ENCODE results near the gene HTN3. TPM values are rescaled to one million over a fixed set of nuclear protein-coding genes. Genes with fewer than 3 reads are reported as not detected.
"Not testable (repeated sequence)": the region's sequence is repeated elsewhere in the genome, so short reads cannot be mapped to it uniquely, and the experiment has no call there.

Gene HTN3
- not detected in 2 replicates for total RNA-seq

DNA sequence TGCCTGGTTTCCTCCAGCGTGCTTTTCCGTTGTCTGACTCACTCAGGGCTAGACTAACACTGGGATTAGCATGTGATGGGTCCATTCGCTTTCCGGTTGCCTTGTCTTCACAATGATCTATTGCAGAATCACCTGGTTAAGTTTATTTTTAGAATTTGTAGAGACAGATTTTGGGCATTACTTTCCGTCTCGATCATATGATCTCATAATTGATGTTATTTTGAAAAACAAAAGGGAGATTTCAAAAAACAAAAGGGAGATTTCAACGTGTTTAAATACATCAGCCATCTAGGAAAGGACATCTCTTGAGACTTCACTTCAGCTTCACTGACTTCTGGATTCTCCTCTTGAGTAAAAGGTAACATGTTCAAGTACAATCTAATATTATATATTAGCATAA, at the start of gene HTN3:
TSS of gene HTN3 (plus strand) at position 301 of the 400 bp plus-strand sequence. CDS start 2,282 bp downstream, outside the sequence.
- H3K4me1 Mint-ChIP-seq: not testable (repeated sequence)

DNA sequence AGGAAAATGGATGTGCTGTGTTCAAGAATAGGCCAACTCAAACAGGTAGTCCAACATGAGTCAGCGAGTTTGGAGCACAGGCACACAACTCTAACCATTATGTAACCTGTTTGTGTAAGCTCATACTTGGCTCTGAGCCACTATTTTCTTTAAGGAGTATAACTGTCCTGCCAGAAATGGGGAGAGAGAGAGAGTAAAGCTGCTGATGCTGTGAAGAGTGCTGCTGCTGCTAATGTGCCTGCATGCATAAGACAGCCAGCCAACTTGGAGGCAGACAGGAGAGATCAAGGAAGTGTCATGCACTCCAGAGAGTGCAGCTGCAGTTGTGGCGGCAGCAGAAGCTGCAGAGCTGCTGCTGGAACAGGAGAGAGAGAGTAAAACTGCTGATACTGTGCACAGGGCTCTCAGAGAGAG, 44.2 kb upstream of the HTN3 start:
- no peaks in the 10 kb centered on the region for H3K9me3 Mint-ChIP-seq
- no peaks in the 10 kb centered on the region for H3K4me1 Mint-ChIP-seq
- no peak overlapping the region for H3K27ac Mint-ChIP-seq
- H3K36me3 Mint-ChIP-seq (ENCODE audit: low read depth): no peaks in the 10 kb centered on the region
- no peaks in the 10 kb centered on the region for H3K27me3 Mint-ChIP-seq
- no peak overlapping the region for H3K4me3 Mint-ChIP-seq
- DNase-seq: no peak
- intact Hi-C loops (cut with micrococcal nuclease): no loop called here

More for the DNA sequence above, at the start of gene HTN3:
- H3K9me3 Mint-ChIP-seq; DNase-seq; H3K27me3 Mint-ChIP-seq; H3K36me3 Mint-ChIP-seq (ENCODE audit: low read depth); intact Hi-C loops (cut with micrococcal nuclease); H3K27ac Mint-ChIP-seq; H3K4me3 Mint-ChIP-seq: not testable (repeated sequence)

DNA sequence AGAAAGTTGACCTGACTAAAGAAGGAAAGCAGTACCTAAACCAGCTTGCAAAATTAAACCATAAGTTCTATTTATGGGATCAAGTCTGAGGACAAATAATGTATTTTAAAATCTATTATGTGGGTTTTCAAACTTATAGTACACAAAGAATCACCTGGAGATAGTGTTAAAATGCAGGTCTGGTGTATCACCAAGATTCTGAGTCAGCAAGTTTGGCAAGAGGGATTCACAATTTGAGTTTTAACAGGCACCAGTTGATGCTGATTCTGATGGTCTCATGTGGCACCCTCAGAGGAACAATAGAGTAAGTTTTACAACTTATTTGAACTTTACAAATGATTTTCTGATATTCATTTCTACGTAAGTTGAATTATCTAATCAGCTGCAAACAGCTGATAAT, 41.6 kb upstream of the HTN3 start:
- Mint-ChIP-seq H3K36me3 (ENCODE audit: low read depth) (no peaks in the 10 kb centered on the region), H3K27me3 (no peaks in the 10 kb centered on the region), H3K4me3 (no peak overlapping the region), H3K9me3 (no peaks in the 10 kb centered on the region), H3K4me1 (no peaks in the 10 kb centered on the region), H3K27ac (no peak overlapping the region)
- intact Hi-C loops (cut with micrococcal nuclease): no loop called here
- no peak for DNase-seq

DNA sequence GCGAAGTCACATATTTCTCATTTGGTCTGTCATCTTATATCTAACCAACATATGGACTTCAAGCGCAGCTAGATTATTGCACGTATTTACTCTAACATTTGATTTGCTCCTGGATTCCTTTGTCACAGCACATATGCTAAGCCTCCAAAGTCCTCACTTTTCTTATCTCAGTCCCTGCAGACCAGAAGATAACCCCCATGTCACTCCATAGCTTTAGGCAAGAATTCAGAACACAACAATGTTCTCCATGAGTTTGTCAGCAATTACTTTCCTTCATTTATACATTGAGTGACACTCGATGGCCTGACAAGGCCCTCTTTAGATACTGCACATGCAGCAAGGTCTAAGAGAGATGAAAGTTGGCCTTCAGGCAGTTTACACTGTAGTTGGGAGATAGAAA, 37.2 kb upstream of the HTN3 start:
- H3K9me3 Mint-ChIP-seq: no peaks in the 10 kb centered on the region
- H3K27me3 Mint-ChIP-seq: no peaks in the 10 kb centered on the region
- no peaks in the 10 kb centered on the region for H3K36me3 Mint-ChIP-seq (ENCODE audit: low read depth)
- DNase-seq: no peak
- H3K27ac Mint-ChIP-seq: no peak overlapping the region
- no peaks in the 10 kb centered on the region for H3K4me1 Mint-ChIP-seq
- H3K4me3 Mint-ChIP-seq: no peak overlapping the region
- intact Hi-C loops (cut with micrococcal nuclease): no loop called here

DNA sequence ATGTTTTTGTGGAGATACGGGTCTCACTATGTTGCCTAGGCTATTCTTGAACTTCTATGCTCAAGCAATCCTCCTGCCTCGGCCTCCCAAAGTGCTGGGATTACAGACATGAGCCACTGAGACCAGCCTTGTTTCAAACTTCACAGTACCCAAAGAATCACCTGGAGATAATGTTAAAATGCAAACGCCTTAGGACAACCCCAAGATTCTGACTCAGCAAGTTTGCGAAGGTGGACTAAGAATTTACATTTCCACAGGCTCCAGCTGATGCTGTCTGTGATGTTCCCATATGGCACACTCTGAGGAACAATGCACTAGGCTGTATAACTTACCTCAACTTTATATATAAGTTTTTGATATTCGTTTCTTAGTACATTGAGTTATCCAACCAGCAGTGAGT, 33.5 kb upstream of the HTN3 start:
- DNase-seq: no peak
- Mint-ChIP-seq H3K27ac (no peak overlapping the region), H3K9me3 (no peaks in the 10 kb centered on the region), H3K36me3 (ENCODE audit: low read depth) (no peaks in the 10 kb centered on the region), H3K4me3 (no peak overlapping the region), H3K4me1 (no peaks in the 10 kb centered on the region), H3K27me3 (no peaks in the 10 kb centered on the region)
- intact Hi-C loops (cut with micrococcal nuclease): no loop called here

DNA sequence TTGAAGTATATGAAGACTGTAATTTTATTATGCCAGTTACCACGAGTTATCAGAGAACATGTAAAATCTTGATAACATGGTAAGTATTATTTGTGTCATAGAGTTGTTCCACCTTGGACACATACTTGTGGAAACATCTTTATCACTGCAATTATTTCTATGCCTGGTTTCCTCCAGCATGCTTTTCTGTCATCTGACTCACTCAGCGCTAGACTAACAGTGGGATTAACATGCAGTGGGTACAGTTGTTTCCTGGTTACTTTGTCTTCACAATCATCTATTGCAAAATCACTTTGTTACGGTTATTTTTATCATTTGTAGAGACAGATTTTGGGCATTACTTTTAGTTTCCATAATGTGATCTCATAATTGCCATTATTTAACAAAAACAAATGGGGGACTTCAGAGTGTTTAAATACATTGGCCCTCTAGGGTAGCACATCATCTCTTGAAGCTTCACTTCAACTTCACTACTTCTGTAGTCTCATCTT, 32.7 kb upstream of the HTN3 start, which contains the start of gene STATH:
TSS of gene STATH (plus strand) at position 441 of the 491 bp plus-strand sequence. CDS start 2,472 bp downstream, outside the sequence.
- intact Hi-C loops (cut with micrococcal nuclease): no loop called here
- Mint-ChIP-seq H3K9me3 (no peaks in the 10 kb centered on the region), H3K4me1 (no peaks in the 10 kb centered on the region), H3K4me3 (no peak within 1 kb of the TSS), H3K27me3 (no peaks in the 10 kb centered on the region), H3K36me3 (ENCODE audit: low read depth) (no peaks in the 10 kb centered on the region), H3K27ac (no peak within 1 kb of the TSS)
- no peak for DNase-seq

DNA sequence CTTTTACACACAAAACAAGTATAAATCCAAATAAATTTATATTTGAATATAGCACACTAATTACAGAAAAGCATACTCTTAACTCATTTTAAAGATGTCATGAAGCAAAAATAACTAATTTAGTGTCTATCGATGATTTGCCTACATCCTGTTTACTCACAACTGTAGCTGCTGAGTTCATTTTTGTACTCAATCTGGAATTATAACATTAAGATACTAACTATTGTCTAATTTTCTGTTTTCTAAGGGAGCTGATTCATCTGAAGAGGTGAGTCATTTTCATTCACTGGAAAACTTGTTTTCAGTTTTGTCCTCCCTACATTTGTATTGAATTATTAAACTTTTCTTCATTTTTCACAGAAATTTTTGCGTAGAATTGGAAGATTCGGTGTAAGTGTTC, 28.8 kb upstream of the HTN3 start:
- intact Hi-C loops (cut with micrococcal nuclease): no loop called here
- H3K9me3 Mint-ChIP-seq: no peaks in the 10 kb centered on the region
- no peak for DNase-seq
- H3K27ac Mint-ChIP-seq: no peak overlapping the region
- no peaks in the 10 kb centered on the region for H3K4me1 Mint-ChIP-seq
- no peaks in the 10 kb centered on the region for H3K36me3 Mint-ChIP-seq (ENCODE audit: low read depth)
- H3K4me3 Mint-ChIP-seq: no peak overlapping the region
- H3K27me3 Mint-ChIP-seq: no peaks in the 10 kb centered on the region

DNA sequence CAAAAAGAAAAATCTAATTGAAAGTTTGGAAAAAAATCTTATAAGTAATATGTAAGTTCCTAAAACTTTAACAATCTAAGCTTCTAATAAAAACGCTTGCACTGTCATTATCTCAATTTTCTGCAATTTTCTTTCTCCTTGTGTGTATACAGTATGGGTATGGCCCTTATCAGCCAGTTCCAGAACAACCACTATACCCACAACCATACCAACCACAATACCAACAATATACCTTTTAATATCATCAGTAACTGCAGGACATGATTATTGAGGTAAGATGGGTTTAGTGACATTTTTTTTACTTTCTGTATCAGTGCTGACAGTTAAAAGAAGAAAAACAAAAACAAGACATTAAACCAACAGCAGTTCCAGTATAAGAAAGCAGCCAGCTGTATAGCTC, 27.5 kb upstream of the HTN3 start:
- intact Hi-C loops (cut with micrococcal nuclease): no loop called here
- H3K4me3 Mint-ChIP-seq: no peak overlapping the region

DNA sequence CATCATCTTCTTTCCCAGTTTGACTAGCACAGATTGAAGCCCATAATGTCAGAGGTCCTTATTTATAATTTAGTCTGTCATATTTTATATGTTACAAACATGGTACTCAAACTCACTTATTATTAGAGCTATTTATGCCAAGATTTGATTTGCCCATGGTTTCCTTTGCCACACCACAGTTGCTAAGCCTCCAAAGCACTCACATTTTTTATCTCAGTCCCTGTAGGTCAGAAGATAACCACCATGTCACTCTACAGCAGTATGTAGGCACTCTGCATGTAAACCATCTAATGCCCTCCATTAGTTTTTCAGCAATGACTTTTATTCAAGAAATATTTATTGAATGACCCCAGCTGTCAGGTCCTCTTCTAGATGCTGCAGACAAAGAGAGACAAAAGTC, 25.8 kb upstream of the HTN3 start:
- H3K4me1 Mint-ChIP-seq: no peaks in the 10 kb centered on the region
- intact Hi-C loops (cut with micrococcal nuclease): no loop called here
- no peaks in the 10 kb centered on the region for H3K9me3 Mint-ChIP-seq
- H3K4me3 Mint-ChIP-seq: no peak overlapping the region
- DNase-seq: no peak
- H3K36me3 Mint-ChIP-seq (ENCODE audit: low read depth): no peaks in the 10 kb centered on the region
- no peaks in the 10 kb centered on the region for H3K27me3 Mint-ChIP-seq
- H3K27ac Mint-ChIP-seq: no peak overlapping the region

More for the DNA sequence above, 27.5 kb upstream of the HTN3 start:
- H3K4me1 Mint-ChIP-seq: no peaks in the 10 kb centered on the region
- no peaks in the 10 kb centered on the region for H3K9me3 Mint-ChIP-seq
- DNase-seq: no peak
- no peaks in the 10 kb centered on the region for H3K27me3 Mint-ChIP-seq
- H3K27ac Mint-ChIP-seq: no peak overlapping the region
- H3K36me3 Mint-ChIP-seq (ENCODE audit: low read depth): no peaks in the 10 kb centered on the region

DNA sequence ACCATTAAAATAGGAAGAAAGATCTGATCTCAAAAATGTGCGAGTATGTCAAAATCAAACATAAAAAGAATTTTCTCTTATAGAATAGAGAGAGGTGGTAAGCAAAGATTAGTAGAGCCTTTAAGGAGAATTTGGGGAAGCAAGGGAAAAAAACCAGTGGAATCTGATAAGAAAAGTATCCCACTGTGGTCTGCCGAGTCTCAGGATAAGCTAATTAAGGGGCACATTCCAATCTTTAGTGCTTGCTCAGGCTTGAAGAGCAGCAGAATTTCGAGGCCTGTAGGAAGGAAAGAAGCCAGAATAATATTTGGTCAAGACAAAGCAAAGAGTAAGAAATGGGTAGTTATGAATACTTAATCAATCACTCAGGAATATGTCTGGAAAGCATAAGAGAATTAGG, 19.5 kb upstream of the HTN3 start:
- no peak overlapping the region for H3K4me3 Mint-ChIP-seq
- H3K36me3 Mint-ChIP-seq (ENCODE audit: low read depth): no peaks in the 10 kb centered on the region
- intact Hi-C loops (cut with micrococcal nuclease): no loop called here
- no peaks in the 10 kb centered on the region for H3K27me3 Mint-ChIP-seq
- H3K4me1 Mint-ChIP-seq: no peaks in the 10 kb centered on the region
- DNase-seq: no peak
- H3K9me3 Mint-ChIP-seq: no peaks in the 10 kb centered on the region
- no peak overlapping the region for H3K27ac Mint-ChIP-seq

DNA sequence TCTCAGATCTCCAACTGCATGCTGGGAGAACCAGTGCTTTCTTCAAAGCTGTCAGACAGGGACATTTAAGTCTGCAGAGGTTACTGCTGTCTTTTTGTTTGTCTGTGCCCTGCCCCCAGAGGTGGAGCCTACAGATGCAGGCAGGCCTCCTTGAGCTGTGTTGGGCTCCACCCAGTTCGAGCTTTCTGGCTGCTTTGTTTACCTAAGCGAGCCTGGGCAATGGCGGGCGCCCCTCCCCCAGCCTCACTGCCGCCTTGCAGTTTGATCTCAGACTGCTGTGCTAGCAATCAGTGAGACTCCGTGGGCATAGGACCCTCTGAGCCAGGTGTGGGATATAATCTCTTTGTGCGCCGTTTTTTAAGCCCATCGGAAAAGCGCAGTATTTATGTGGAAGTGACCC, 9.3 kb upstream of the HTN3 start:
- H3K36me3 Mint-ChIP-seq (ENCODE audit: low read depth); H3K9me3 Mint-ChIP-seq; H3K4me3 Mint-ChIP-seq; H3K27ac Mint-ChIP-seq; H3K27me3 Mint-ChIP-seq; intact Hi-C loops (cut with micrococcal nuclease); DNase-seq; H3K4me1 Mint-ChIP-seq: not testable (repeated sequence)

DNA sequence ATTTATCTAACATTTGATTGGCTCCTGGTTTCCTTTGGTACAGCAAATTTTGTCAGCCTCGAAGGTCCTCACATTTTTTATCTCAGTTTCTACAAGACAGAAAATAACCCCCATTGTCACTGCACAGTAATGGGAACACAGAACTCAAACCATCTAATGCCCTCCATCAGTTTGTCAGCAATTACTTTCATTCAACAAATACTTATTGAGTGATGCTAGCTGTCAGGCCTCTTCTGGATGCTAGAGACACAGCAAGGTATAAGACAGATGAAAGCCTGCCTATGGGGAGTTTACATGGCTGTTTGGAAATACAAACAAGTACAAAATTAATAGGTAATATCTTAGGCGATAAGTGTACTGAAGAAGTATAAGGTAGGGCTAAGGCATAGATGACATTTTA, 5.0 kb upstream of the HTN3 start:
- H3K4me3 Mint-ChIP-seq: no peak overlapping the region
- no peak for DNase-seq
- H3K9me3 Mint-ChIP-seq: no peaks in the 10 kb centered on the region
- intact Hi-C loops (cut with micrococcal nuclease): no loop called here
- no peaks in the 10 kb centered on the region for H3K36me3 Mint-ChIP-seq (ENCODE audit: low read depth)
- H3K4me1 Mint-ChIP-seq: no peaks in the 10 kb centered on the region
- H3K27ac Mint-ChIP-seq: no peak overlapping the region
- H3K27me3 Mint-ChIP-seq: no peaks in the 10 kb centered on the region

DNA sequence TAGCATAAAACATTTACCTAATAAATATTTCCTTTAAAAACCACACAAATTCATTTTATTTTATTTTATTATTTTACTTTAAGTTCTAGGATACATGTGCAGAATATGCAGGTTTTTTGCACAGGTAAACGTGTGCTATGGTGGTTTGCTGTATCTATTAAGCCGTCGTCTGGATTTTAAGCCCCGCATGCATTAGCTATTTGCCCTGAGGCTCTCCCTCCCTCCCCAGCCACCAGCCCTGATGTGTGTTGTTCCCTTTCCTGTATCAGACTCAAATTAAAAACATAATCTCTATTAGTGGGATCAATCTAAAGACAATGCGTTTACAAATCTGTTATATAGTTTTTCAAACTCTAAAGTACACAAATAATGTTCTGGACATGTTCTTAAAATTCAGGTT, 1.2 kb upstream of the HTN3 start:
- Mint-ChIP-seq H3K4me3 (no peak overlapping the region), H3K9me3 (no peaks in the 10 kb centered on the region), H3K27ac (no peak overlapping the region), H3K4me1 (no peaks in the 10 kb centered on the region), H3K27me3 (no peaks in the 10 kb centered on the region), H3K36me3 (ENCODE audit: low read depth) (no peaks in the 10 kb centered on the region)
- DNase-seq: no peak
- intact Hi-C loops (cut with micrococcal nuclease): no loop called here

DNA sequence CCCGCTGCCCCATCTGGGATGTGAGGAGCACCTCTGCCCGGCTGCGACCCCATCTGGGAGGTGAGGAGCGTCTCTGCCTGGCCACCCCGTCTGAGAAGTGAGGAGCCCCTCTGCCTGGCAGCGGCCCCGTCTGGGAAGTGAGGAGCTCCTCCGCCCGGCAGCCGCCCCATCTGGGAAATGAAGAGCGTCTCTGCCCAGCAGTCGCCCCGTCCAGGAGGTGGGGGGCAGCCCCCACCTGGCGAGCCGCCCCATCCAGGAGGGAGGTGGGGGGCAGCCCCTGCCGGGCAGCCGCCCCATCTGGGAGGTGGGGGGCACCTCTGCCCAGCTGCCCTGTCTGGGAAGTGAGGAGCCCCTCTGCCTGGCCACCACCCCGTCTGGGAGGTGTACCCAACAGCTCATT, 9.3 kb downstream of the HTN3 start:
- intact Hi-C loops (cut with micrococcal nuclease); H3K36me3 Mint-ChIP-seq (ENCODE audit: low read depth); DNase-seq; H3K4me1 Mint-ChIP-seq; H3K9me3 Mint-ChIP-seq; H3K27ac Mint-ChIP-seq; H3K4me3 Mint-ChIP-seq; H3K27me3 Mint-ChIP-seq: not testable (repeated sequence)

DNA sequence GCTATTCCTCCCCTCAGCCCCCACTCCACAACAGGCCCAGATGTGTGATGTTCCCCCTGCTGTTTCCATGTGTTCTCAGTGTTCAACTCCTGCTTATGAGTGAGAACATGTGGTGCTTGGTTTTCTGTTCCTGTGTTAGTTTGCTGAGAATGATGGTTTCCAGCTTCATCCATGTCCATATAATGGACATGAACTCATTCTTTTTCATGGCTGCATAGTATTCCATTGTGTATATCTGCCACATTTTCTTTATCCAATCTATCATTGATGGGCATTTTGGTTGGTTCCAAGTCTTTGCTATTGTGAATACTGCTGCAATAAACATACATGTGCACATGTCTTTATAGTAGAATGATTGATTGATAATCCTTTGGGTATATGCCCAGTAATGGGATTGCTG, 11.7 kb downstream of the HTN3 start:
- DNase-seq; H3K4me3 Mint-ChIP-seq; H3K4me1 Mint-ChIP-seq; H3K9me3 Mint-ChIP-seq; H3K36me3 Mint-ChIP-seq (ENCODE audit: low read depth); intact Hi-C loops (cut with micrococcal nuclease); H3K27me3 Mint-ChIP-seq; H3K27ac Mint-ChIP-seq: not testable (repeated sequence)
